ENCODE measurements around the gene GRIA3.

GRIA3 gene

GRCh38 chrX:123201720-123202119 lies 17.6 kb downstream of the GRIA3 start:
- Histone ChIP-seq H3K36me3 (ENCODE audit: control insufficient read depth in 2 of 2, insufficient read depth in 1 of 2, low read length in 2 of 2) (no peaks in the 10 kb centered on the region), H3K27ac (ENCODE audit: extremely low read depth, low read depth, low read length) (no peak overlapping the region), H3K4me3 (ENCODE audit: low read depth, low read length) (no peak overlapping the region), H3K4me1 (ENCODE audit: control insufficient read depth, insufficient read depth, low read length) (no peaks in the 10 kb centered on the region), H3K9me3 (ENCODE audit: control insufficient read depth, insufficient read depth, low read depth, low read length) (no peaks in the 10 kb centered on the region)
- ChIA-PET CTCF (no interaction called here), POLR2A (no interaction called here)
- no peak for TF ChIP-seq ZNF148 (tag by site-specific recombination; IDR thresholded peaks at IDR 0.05; ENCODE audit: borderline replicate concordance)

GRCh38 chrX:123202523-123202922 lies 18.4 kb downstream of the GRIA3 start:
- no peak overlapping the region for H3K4me3 ChIP-seq (ENCODE audit: low read depth, low read length)
- H3K4me1 ChIP-seq (ENCODE audit: control insufficient read depth, insufficient read depth, low read length), result no peaks in the 10 kb centered on the region
- H3K36me3 ChIP-seq (ENCODE audit: control insufficient read depth in 2 of 2, insufficient read depth in 1 of 2, low read length in 2 of 2), result no peaks in the 10 kb centered on the region
- ChIA-PET CTCF (interaction anchor here (0.5 to 2.0 kb wide), 4 partner anchors 9 to 31 kb away, joined by 3 to 8 read pairs (median 6); partner anchors contain the start of gene GRIA3), POLR2A (no interaction called here)
- no peak for TF ChIP-seq ZBTB20 (tag by site-specific recombination; IDR thresholded peaks at IDR 0.05)
- no peak for TF ChIP-seq ZNF391 (tag by site-specific recombination; IDR thresholded peaks at IDR 0.05; ENCODE audit: borderline replicate concordance, low read depth)
- TF ChIP-seq ZNF623 (tag by site-specific recombination; IDR thresholded peaks at IDR 0.05), result no peak
- TF ChIP-seq OVOL3 (tag by site-specific recombination; IDR thresholded peaks at IDR 0.05), result no peak
- no peak for TF ChIP-seq ZBTB21 (tag by site-specific recombination; IDR thresholded peaks at IDR 0.05)
- no peak for TF ChIP-seq GLI2 (tag by site-specific recombination; IDR thresholded peaks at IDR 0.05; ENCODE audit: borderline replicate concordance, low read depth)
- TF ChIP-seq ZNF132 (tag by site-specific recombination; IDR thresholded peaks at IDR 0.05; ENCODE audit: borderline replicate concordance), result no peak
- TF ChIP-seq ZNF350 (tag by site-specific recombination; IDR thresholded peaks at IDR 0.05), result no peak
- TF ChIP-seq HIC1 (tag by site-specific recombination; IDR thresholded peaks at IDR 0.05), result no peak
- no peak for TF ChIP-seq SCRT1 (tag by site-specific recombination; IDR thresholded peaks at IDR 0.05; ENCODE audit: borderline replicate concordance)
- TF ChIP-seq ZNF510 (tag by site-specific recombination; IDR thresholded peaks at IDR 0.05; ENCODE audit: insufficient replicate concordance), result no peak
- no peak for TF ChIP-seq ZNF221 (tag by site-specific recombination; IDR thresholded peaks at IDR 0.05; ENCODE audit: borderline replicate concordance)
- no peak for TF ChIP-seq ZNF138 (tag by site-specific recombination; IDR thresholded peaks at IDR 0.05; ENCODE audit: borderline replicate concordance)
- no peak for TF ChIP-seq ZBTB26 (tag by site-specific recombination; optimal IDR thresholded peaks at IDR 0.05)
- no peak for TF ChIP-seq ZNF660 (tag by site-specific recombination; IDR thresholded peaks at IDR 0.05)
- TF ChIP-seq AEBP2 (tag by site-specific recombination; IDR thresholded peaks at IDR 0.05; ENCODE audit: borderline replicate concordance), result no peak
- no peak for TF ChIP-seq BCL11A (tag by site-specific recombination; IDR thresholded peaks at IDR 0.05; ENCODE audit: low read depth)
- H3K27ac ChIP-seq (ENCODE audit: extremely low read depth, low read depth, low read length), result no peak overlapping the region
- no peaks in the 10 kb centered on the region for H3K9me3 ChIP-seq (ENCODE audit: control insufficient read depth, insufficient read depth, low read depth, low read length)
